ENCODE data around the gene BAHCC1. TPM values are rescaled to one million over a fixed set of nuclear protein-coding genes. Genes with fewer than 3 reads are reported as not detected.

The BAHCC1 gene
- total and polyA plus RNA-seq, 10 of the 15 experiments (the other 5 are each of a cell fraction or from before 2014, with no cell fraction given): 0.03 to 0.14 (median 0.11) TPM; not detected in 6

- in situ Hi-C loops (cut with MboI) (no loop called here), intact Hi-C loops (cut with micrococcal nuclease; ENCODE audit: unreplicated experiment) (no loop called here)
- H3K4me2 ChIP-seq (ENCODE audit: control insufficient read depth, insufficient read depth): no peak overlapping the region
- H3K4me1 ChIP-seq (ENCODE audit: control insufficient read depth, insufficient read depth, low read length): peaks cover 12% of the 10 kb centered on the region
- TF ChIP-seq IKZF1 (conservative IDR thresholded peaks at IDR 0.05) (no peak), ZBTB11 (CRISPR knock-in tag; IDR thresholded peaks at IDR 0.05) (no peak), ZBED1 (IDR thresholded peaks at IDR 0.05; ENCODE audit: borderline replicate concordance) (no peak), ZNF24 (IDR thresholded peaks at IDR 0.05) (no peak)
- no peaks in the 10 kb centered on the region for H3K79me2 ChIP-seq (ENCODE audit: control insufficient read depth, insufficient read depth, low read length)
- no peaks in the 10 kb centered on the region for H3K36me3 ChIP-seq (ENCODE audit: control insufficient read depth in 2 of 2, insufficient read depth in 2 of 2, low read length in 1 of 2)
- RAD21 ChIA-PET (ENCODE audit: unreplicated experiment): interaction anchor here (0.7 kb wide), 1 partner anchor 768 kb away, joined by 3 read pairs; no protein-coding TSS in a partner anchor
- H3K9ac ChIP-seq (ENCODE audit: control insufficient read depth, insufficient read depth, low read length): no peak overlapping the region
- no peak overlapping the region for H2AFZ ChIP-seq (ENCODE audit: control insufficient read depth, low read depth, low read length)
- BruUV-seq (replicated peaks): no TSS peak
- DNase-seq (ENCODE audit: low read depth, low spot score) (no peak), FAIRE-seq (no peak), ATAC-seq (no peak)
- CTCF ChIA-PET: interaction anchor here (0.6 to 0.7 kb wide), 3 partner anchors 9 to 499 kb away, joined by 3 to 4 read pairs (median 3); no protein-coding TSS in a partner anchor
- H4K20me1 ChIP-seq (ENCODE audit: control insufficient read depth, insufficient read depth): no peaks in the 10 kb centered on the region
- peaks cover 2 to 10% of the 10 kb centered on the region in 2 experiments; a peak in 1 of 4 replicates for H3K27me3 ChIP-seq (replicated peaks in 1 of 2; ENCODE audit: control insufficient read depth in 2 of 2, insufficient read depth in 2 of 2, low read length in 1 of 2)
- no peaks in the 10 kb centered on the region; the same call in 2 of the 3 replicates for H3K9me3 ChIP-seq (replicated peaks; ENCODE audit: control insufficient read depth, insufficient read depth, low read length)
- no peak overlapping the region for H3K27ac ChIP-seq (ENCODE audit: control insufficient read depth, insufficient read depth)
- POLR2A ChIA-PET: interaction anchor here (0.7 kb wide), 1 partner anchor 36 kb away, joined by 3 read pairs; no protein-coding TSS in a partner anchor
- no peak overlapping the region for H3K4me3 ChIP-seq
- WGBS (ENCODE audit: insufficient coverage, insufficient replicate concordance, low lambda C conversion rate, missing lambda C conversion rate): 42% methylated on average over 32 of the region's 32 CpGs
- SMC1A ChIA-PET (ENCODE audit: uncharacterized antibody, unreplicated experiment): no interaction called here
These were observed 26.9 kb upstream of the BAHCC1 start for GRCh38 chr17:81368161-81369022.
